Measurements from ENCODE around the gene LKAAEAR1.

Gene LKAAEAR1

DNA sequence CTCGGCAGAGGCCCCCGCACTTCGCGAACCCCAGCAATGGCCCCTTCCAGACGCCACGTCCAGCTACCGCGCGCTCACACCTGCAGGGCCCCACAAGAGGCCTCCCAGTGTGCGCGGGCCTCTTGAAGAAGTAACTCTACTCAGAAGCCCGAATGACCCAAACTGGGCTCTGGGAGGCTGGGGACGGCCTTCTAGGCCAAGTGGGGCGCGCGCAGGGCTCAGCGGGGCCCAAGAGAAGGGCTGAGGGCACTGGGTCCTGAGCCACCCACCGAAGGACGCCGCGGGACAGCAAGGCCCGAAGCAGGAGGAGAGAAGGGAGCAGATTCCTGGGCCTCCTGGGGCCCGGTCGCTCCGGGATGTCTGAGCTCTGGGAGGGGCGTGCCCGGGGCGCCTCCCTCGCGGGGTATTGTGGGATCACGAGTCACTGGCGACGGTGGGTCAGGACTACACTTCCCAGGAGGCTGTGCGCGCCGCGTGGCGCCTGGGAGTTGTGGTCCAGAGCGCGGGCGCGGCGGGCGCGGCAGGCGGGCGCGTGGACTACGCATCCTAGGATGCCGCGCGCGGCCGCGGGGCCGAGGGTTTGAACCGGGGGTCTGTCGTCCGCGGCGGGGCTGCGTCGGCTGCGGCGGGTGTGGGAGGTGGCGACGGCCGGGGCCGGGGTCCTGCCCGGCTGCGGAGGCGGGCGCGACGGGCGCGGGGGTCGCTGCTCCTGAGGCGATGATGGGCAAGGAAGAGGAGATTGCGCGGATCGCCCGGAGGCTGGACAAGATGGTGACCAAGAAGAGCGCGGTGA, 21.4 kb downstream of the LKAAEAR1 start, which contains the start of gene TCEA2:
Gene TCEA2, plus strand, starts transcription at position 603 of the 793 bp plus-strand sequence. Its CDS starts 115 bp downstream, at position 718.
- DNase-seq (ENCODE audit: low read depth), result peak; percentile 96
- H3K4me3 ChIP-seq (replicated peaks; ENCODE audit: low read depth, low read length), result peak within 1 kb of the TSS; percentile 87
- TF ChIP-seq, protein P1, sequence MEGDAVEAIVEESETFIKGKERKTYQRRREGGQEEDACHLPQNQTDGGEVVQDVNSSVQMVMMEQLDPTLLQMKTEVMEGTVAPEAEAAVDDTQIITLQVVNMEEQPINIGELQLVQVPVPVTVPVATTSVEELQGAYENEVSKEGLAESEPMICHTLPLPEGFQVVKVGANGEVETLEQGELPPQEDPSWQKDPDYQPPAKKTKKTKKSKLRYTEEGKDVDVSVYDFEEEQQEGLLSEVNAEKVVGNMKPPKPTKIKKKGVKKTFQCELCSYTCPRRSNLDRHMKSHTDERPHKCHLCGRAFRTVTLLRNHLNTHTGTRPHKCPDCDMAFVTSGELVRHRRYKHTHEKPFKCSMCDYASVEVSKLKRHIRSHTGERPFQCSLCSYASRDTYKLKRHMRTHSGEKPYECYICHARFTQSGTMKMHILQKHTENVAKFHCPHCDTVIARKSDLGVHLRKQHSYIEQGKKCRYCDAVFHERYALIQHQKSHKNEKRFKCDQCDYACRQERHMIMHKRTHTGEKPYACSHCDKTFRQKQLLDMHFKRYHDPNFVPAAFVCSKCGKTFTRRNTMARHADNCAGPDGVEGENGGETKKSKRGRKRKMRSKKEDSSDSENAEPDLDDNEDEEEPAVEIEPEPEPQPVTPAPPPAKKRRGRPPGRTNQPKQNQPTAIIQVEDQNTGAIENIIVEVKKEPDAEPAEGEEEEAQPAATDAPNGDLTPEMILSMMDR (IDR thresholded peaks at IDR 0.05; ENCODE audit: low read length, missing control alignments), result no peak

DNA sequence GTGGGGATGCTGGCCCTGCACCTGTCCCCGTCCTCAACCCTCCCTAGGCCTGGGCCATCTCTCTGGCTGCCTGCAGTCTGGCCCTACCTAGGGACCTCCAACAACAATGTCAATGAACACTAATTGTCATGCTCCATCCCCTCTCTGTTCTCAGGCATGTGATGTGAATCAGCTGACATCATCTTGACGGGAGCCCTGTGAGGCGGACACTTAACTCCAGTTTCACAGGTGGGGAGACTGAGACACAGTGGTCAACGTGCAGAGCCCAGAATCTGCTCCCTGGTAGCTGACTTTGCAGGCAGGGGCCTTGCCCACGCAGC, 22.0 kb downstream of the LKAAEAR1 start:
- DNase-seq (ENCODE audit: low read depth), result no peak

DNA sequence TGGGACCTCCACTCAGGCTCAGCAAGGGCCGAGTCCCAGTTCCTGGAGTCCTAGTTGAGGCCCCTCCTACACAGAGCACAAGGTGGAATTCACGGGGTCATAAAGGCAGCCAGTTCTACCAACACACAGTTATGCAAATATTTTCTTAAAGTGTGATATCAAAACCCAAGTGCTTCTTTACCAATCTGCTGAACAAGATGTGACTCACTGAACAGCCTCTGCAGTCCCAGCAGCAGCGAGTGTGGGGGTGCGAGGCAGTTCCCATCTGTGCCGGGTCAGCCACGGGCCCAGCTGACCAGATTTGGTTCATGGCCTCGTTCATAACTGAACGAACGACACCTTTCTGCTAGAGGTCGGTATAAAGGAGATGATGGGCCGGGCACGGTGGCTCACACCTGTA, 25.7 kb downstream of the LKAAEAR1 start:
- DNase-seq (ENCODE audit: low read depth), result no peak
- TF ChIP-seq, protein P1 (IDR thresholded peaks at IDR 0.05; ENCODE audit: low read length, missing control alignments), result no peak
- no peak overlapping the region for H3K4me3 ChIP-seq (replicated peaks; ENCODE audit: low read depth, low read length)

More for the DNA sequence above, 22.0 kb downstream of the LKAAEAR1 start:
- peak overlapping the region; percentile 87 for H3K4me3 ChIP-seq (replicated peaks; ENCODE audit: low read depth, low read length)
- TF ChIP-seq, protein P1 (IDR thresholded peaks at IDR 0.05; ENCODE audit: low read length, missing control alignments), result no peak

DNA sequence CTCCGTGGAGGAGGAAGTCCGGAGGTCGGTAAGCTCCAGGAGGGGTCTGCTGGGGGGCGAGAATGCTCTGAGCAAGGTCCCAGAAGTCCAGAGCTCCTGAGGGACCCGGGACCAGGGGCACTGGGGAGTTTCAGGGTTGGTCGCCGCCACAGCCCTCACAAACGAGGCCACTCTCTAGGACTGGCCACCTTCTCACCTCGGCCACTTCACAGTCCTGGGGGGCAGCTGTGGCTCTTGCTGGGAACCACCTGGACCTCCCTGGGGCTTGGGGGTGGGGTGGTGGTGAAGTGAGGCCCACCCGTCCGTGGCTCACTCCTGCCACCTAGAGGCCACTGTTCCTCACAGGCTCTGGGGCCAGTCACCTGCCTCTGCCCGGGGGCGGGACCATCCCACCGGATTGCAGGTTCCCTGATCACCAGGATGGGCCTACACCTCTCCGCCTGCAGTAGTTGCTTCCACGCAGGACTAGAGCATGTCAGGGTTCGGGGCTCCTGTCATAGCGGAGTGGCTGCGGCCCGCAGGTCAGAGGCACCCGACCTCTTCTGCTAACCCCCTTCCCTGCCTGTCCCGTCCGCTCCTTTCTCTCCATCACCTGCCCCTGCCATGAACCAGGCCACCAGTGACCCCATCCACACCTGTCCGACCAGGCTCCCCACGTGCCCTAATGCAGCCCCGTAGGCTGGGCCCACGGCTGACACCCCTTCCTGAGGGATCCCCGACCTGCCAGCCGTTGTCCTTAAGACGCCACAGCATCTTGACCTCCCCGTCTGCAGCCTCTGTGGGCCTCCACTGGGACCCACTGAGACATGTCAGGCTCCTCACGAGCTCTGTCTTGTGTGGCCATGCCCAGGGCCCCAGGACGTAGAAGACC, 26.3 kb downstream of the LKAAEAR1 start:
- no peak overlapping the region for H3K4me3 ChIP-seq (replicated peaks; ENCODE audit: low read depth, low read length)
- TF ChIP-seq, protein P1 (IDR thresholded peaks at IDR 0.05; ENCODE audit: low read length, missing control alignments), result peak; percentile 84
- peak; percentile 70 for DNase-seq (ENCODE audit: low read depth)

DNA sequence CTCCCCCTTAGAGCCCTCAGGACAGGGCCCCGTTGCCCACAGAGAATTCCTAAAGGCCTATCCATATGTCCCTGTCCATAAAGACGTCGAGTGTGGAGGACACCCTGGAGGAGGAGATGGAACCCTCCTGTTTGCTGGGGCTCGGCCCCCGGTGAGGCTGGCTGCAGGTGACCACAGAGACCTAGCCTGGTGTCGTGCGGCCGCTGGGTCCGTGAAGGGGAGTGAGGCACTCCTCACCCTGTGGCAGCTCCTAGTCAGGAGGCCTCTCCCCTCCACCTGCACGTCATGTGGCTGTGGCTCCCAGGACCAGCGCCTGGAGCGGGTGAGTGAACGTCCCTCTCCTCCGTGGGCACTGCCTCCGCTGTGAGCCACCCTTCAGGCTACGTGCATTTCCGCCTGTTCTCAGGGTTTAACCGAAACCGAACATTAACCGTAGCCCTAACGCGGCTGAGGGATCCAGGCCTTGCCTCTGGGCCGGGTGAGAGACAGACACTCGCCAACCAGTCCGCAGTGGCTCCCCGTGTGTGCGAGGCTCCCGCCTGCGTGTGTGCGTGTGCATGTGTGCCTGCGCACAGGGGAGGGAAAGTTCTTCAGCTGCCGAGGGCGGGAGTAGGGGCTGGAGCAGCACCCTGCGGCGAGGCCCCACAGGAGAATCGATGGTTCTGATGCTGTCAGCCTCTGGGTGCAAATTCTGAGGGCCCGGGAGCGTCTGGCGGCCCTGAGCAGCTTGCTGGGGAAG, 27.1 kb downstream of the LKAAEAR1 start:
- H3K4me3 ChIP-seq (replicated peaks; ENCODE audit: low read depth, low read length), result no peak overlapping the region
- TF ChIP-seq, protein P1 (IDR thresholded peaks at IDR 0.05; ENCODE audit: low read length, missing control alignments), result no peak
- DNase-seq (ENCODE audit: low read depth), result no peak

DNA sequence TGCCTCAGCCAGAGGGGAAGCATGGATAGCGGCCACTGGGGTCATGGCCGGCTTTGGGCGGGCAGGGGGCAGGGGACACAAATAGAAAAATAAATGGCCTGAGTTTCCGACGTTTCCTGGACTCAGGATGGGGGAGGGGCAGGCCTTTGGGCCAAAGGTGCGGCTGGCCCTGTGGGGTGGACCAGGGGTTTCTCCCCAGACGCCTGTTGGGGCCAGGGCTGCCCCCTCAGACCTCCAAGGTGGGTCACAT, 27.6 kb downstream of the LKAAEAR1 start:
- TF ChIP-seq, protein P1 (IDR thresholded peaks at IDR 0.05; ENCODE audit: low read length, missing control alignments), result no peak
- no peak for DNase-seq (ENCODE audit: low read depth)
- no peak overlapping the region for H3K4me3 ChIP-seq (replicated peaks; ENCODE audit: low read depth, low read length)

All from fibroblast of pulmonary artery (primary cell).